NB4 (cell line): ENCODE results near the gene ZNF740.

ENCODE experiments used
- CTCF ChIP-seq: IDR thresholded peaks from one replicate; pipeline ENCODE4 v1.5.1; 2012; ENCODE audit warnings: low read depth, low read length
- MYC ChIP-seq: IDR thresholded peaks from 2 replicates; pipeline ENCODE4 v1.6.1; 2011; ENCODE audit warnings: low read depth, low read length
- POLR2A ChIP-seq: IDR thresholded peaks from 2 replicates; pipeline ENCODE4 v1.6.1; 2011; ENCODE audit warnings: mild to moderate bottlenecking; ENCODE audit not compliant: insufficient read length; ENCODE audit errors: extremely low read depth

GRCh38 chr12:53241623-53242412 is 61.3 kb downstream of the ZNF740 start:
- TF ChIP-seq CTCF, result no peak
- no peak for TF ChIP-seq POLR2A
- TF ChIP-seq MYC, result no peak
